ENCODE data around the gene FCER1G. TPM values are rescaled to one million over a fixed set of nuclear protein-coding genes. Genes with fewer than 3 reads are reported as not detected.

Gene FCER1G
- polyA plus RNA-seq, 3 donors from 2014 or later = 1,827 to 3,702 (median 3,300) TPM

DNA sequence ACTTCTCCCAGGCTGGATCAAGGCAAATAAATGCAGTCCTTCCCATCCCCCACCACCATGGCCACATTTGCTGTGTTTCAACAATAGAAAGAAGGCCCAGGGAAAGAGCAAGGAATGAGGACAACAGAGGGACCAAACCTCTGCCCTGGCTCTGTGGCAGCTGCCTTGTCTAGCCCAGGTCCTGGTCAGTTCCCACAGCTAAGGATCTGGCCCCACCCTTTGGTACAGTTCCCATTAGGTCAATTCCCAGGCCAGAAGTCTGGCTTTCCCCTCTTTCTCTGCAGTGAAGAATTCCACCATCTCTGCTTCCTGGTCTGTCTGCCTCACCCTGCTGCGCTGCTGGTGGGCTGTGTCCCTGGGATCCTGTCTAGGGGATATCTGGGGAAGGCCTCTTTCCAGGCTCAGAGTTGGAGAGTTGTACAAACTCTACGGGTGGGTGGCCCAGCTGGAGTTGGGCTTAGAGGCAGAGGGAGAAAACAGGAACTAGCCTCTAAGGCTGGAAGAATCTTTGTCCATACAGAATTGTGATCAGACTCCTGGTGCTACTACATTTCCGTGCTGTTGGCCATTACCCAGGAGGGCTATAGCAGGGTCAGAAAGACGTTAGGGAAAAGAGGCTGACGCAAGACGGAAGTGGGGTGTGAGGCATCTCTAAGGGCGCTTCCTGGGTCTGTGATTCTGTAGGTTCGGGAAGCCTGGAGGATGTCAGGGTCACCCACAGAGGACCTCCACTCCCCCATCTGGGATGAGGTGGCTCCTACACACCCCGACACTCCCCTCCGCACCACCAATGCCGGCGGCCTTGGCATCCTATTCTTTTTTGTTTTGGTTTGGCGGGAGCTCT is 13.9 kb upstream of the FCER1G start:
- Mint-ChIP-seq H3K4me1 (peaks cover 62 to 73% of the 10 kb centered on the region in 2 donors), H3K9me3 (no peaks in the 10 kb centered on the region), H3K4me3 (peak overlapping the region; percentile 94 to 96 (median 94)), H3K27me3 (ENCODE audit: low read depth in 3 of 3) (peaks cover 0 to 8% (median 5%) of the 10 kb centered on the region in 3 donors), H3K27ac (peak overlapping the region; percentile 96 to 98 (median 98)), H3K36me3 (peaks cover 6 to 20% (median 10%) of the 10 kb centered on the region in 3 donors)
- DNase-seq = no peak

- Mint-ChIP-seq H3K4me3 (peak within 1 kb of the TSS; percentile 94 to 96 (median 94)), H3K27me3 (ENCODE audit: low read depth in 3 of 3) (peaks cover 0 to 8% (median 5%) of the 10 kb centered on the region in 3 donors), H3K27ac (peak within 1 kb of the TSS; percentile 96 to 98 (median 98)), H3K36me3 (peaks cover 6 to 27% (median 13%) of the 10 kb centered on the region in 3 donors), H3K9me3 (no peaks in the 10 kb centered on the region), H3K4me1 (peaks cover 64 to 67% of the 10 kb centered on the region in 2 donors)
- DNase-seq = peak; percentile 93 to 95 (median 94)
Observed at GRCh38 chr1:161201836-161202712, 13.0 kb upstream of the FCER1G start, which contains the start of gene NDUFS2. Gene NDUFS2 (plus strand): TSS chr1:161202367. CDS start chr1:161202386, 19 bp downstream.

DNA sequence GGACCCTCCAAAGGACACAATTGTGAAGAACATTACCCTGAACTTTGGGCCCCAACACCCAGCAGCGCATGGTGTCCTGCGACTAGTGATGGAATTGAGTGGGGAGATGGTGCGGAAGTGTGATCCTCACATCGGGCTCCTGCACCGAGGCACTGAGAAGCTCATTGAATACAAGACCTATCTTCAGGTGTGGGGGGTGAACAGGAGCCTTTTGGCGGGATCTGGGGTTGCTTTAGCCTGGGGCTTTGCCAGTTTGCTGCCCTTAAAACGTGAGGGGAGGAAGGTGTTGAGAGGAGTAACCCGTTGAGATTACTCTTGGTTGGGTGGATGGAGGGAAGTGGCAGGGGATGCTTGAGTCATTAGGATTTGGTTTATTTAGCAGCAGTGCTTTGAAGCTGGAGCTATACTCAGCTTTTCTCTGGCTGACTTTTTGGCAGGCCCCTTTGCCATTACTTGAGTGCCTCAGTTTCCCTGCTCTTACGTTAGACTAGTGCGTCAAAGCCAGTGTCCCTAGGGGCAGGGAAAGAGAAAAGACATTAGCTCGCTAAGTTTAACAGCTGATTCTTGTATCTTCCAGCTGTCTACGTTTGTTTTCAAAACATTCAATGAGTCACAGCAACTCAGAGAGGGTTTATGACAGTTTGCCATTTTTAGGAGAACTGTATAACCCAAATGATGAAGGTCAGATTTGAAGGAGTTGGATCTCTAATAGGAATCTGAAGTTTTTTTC is 8.5 kb upstream of the FCER1G start:
- no peak for DNase-seq
- Mint-ChIP-seq H3K27ac (peak overlapping the region in 2 of 6 donors; percentile 34 to 35), H3K36me3 (peaks cover 13 to 45% (median 24%) of the 10 kb centered on the region in 3 donors), H3K27me3 (ENCODE audit: low read depth in 3 of 3) (peaks cover 0 to 6% (median 0%) of the 10 kb centered on the region in 3 donors), H3K4me1 (peaks cover 54 to 67% of the 10 kb centered on the region in 2 donors), H3K4me3 (no peak overlapping the region), H3K9me3 (no peaks in the 10 kb centered on the region)

GRCh38 chr1:161207173-161207572 is 7.9 kb upstream of the FCER1G start:
- no peak for DNase-seq
- H3K27ac Mint-ChIP-seq = no peak overlapping the region
- H3K36me3 Mint-ChIP-seq = peaks cover 13 to 51% (median 29%) of the 10 kb centered on the region in 3 donors
- H3K4me1 Mint-ChIP-seq = peaks cover 49 to 61% of the 10 kb centered on the region in 2 donors
- H3K27me3 Mint-ChIP-seq (ENCODE audit: low read depth in 3 of 3) = peaks cover 0 to 3% (median 0%) of the 10 kb centered on the region in 3 donors
- H3K9me3 Mint-ChIP-seq = no peaks in the 10 kb centered on the region
- no peak overlapping the region for H3K4me3 Mint-ChIP-seq

DNA sequence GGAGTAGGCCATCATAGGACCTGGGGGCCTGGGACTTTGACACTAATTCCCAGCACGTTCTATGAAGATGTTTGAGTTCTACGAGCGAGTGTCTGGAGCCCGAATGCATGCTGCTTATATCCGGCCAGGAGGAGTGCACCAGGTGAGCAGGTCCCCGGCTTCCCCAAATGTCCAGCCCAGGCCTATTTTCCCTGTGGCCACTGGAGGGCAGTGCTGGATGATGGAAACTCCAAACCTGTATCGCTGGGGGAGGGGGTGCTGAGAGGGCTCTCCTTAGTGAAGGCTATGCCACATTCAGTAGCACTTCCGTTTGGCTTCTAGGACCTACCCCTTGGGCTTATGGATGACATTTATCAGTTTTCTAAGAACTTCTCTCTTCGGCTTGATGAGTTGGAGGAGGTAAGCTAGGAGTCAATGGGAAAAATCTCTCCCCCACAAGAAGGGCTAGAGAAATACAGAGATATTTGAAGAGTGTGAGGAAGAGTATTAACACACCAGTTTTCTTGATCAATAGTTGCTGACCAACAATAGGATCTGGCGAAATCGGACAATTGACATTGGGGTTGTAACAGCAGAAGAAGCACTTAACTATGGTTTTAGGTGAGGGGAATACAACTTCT is 5.2 kb upstream of the FCER1G start:
- DNase-seq = peak; percentile 79 to 80 (median 80)
- Mint-ChIP-seq H3K27ac (peak overlapping the region; percentile 56 to 95 (median 78)), H3K4me1 (peaks cover 40 to 55% of the 10 kb centered on the region in 2 donors), H3K4me3 (peak overlapping the region in 1 of 5 donors; percentile 10), H3K27me3 (ENCODE audit: low read depth in 3 of 3) (peaks cover 0 to 2% (median under 1%) of the 10 kb centered on the region in 3 donors), H3K36me3 (peaks cover 23 to 66% (median 37%) of the 10 kb centered on the region in 3 donors), H3K9me3 (no peaks in the 10 kb centered on the region)

- peaks cover 0 to 14% (median 13%) of the 10 kb centered on the region in 3 donors for H3K27me3 Mint-ChIP-seq (ENCODE audit: low read depth in 3 of 3)
- H3K9me3 Mint-ChIP-seq = no peaks in the 10 kb centered on the region
- peaks cover 63 to 71% of the 10 kb centered on the region in 2 donors for H3K4me1 Mint-ChIP-seq
- no peak for DNase-seq
- peak overlapping the region; percentile 96 to 100 (median 98) for H3K27ac Mint-ChIP-seq
- peaks cover 30 to 62% (median 30%) of the 10 kb centered on the region in 3 donors for H3K36me3 Mint-ChIP-seq
- H3K4me3 Mint-ChIP-seq = peak overlapping the region; percentile 92 to 98 (median 97)
Observed at GRCh38 chr1:161214369-161214768, 726 bp upstream of the FCER1G start.

- DNase-seq = peak; percentile 81 to 86 (median 84)
- H3K4me3 Mint-ChIP-seq = peak overlapping the region; percentile 92 to 98 (median 97)
- peaks cover 65 to 71% of the 10 kb centered on the region in 2 donors for H3K4me1 Mint-ChIP-seq
- peaks cover 20 to 54% (median 31%) of the 10 kb centered on the region in 3 donors for H3K36me3 Mint-ChIP-seq
- H3K9me3 Mint-ChIP-seq = no peaks in the 10 kb centered on the region
- H3K27ac Mint-ChIP-seq = peak overlapping the region; percentile 96 to 100 (median 98)
- H3K27me3 Mint-ChIP-seq (ENCODE audit: low read depth in 3 of 3) = peaks cover 0 to 14% (median 11%) of the 10 kb centered on the region in 3 donors
Observed at GRCh38 chr1:161216945-161217712, 2.0 kb downstream of the FCER1G start.

- DNase-seq = no peak
- Mint-ChIP-seq H3K9me3 (no peaks in the 10 kb centered on the region), H3K36me3 (peaks cover 17 to 52% (median 31%) of the 10 kb centered on the region in 3 donors), H3K27ac (peak overlapping the region; percentile 96 to 100 (median 98)), H3K27me3 (ENCODE audit: low read depth in 3 of 3) (peaks cover 0 to 16% (median 11%) of the 10 kb centered on the region in 3 donors), H3K4me1 (peaks cover 67 to 73% of the 10 kb centered on the region in 2 donors), H3K4me3 (peak overlapping the region; percentile 92 to 98 (median 97))
Observed at GRCh38 chr1:161217831-161218230, 2.7 kb downstream of the FCER1G start.

GRCh38 chr1:161218301-161219077 is 3.4 kb downstream of the FCER1G start:
- Mint-ChIP-seq H3K4me3 (peak overlapping the region; percentile 92 to 98 (median 97)), H3K36me3 (peaks cover 12 to 47% (median 26%) of the 10 kb centered on the region in 3 donors), H3K9me3 (no peaks in the 10 kb centered on the region), H3K27ac (peak overlapping the region; percentile 96 to 100 (median 98)), H3K4me1 (peaks cover 66 to 71% of the 10 kb centered on the region in 2 donors), H3K27me3 (ENCODE audit: low read depth in 3 of 3) (peaks cover 0 to 16% (median 11%) of the 10 kb centered on the region in 3 donors)
- DNase-seq = no peak

- H3K36me3 Mint-ChIP-seq = peaks cover 4 to 39% (median 18%) of the 10 kb centered on the region in 3 donors
- peak overlapping the region; percentile 96 to 100 (median 98) for H3K27ac Mint-ChIP-seq
- H3K27me3 Mint-ChIP-seq (ENCODE audit: low read depth in 3 of 3) = peaks cover 0 to 16% (median 11%) of the 10 kb centered on the region in 3 donors
- DNase-seq = no peak
- no peaks in the 10 kb centered on the region for H3K9me3 Mint-ChIP-seq
- peaks cover 64 to 71% of the 10 kb centered on the region in 2 donors for H3K4me1 Mint-ChIP-seq
- peak overlapping the region in 4 of 5 donors; percentile 92 to 98 (median 96) for H3K4me3 Mint-ChIP-seq
Observed at GRCh38 chr1:161219078-161219892, 4.2 kb downstream of the FCER1G start.

Measured in immature natural killer cell (primary cell).